ENCODE measurements around the gene CILP.
A peak's percentile ranks its signal among the peaks of the same experiment; 100 is the strongest.
"Not testable (repeated sequence)": the region's sequence is repeated elsewhere in the genome, so short reads cannot be mapped to it uniquely, and the experiment has no call there.

CILP gene, protein sequence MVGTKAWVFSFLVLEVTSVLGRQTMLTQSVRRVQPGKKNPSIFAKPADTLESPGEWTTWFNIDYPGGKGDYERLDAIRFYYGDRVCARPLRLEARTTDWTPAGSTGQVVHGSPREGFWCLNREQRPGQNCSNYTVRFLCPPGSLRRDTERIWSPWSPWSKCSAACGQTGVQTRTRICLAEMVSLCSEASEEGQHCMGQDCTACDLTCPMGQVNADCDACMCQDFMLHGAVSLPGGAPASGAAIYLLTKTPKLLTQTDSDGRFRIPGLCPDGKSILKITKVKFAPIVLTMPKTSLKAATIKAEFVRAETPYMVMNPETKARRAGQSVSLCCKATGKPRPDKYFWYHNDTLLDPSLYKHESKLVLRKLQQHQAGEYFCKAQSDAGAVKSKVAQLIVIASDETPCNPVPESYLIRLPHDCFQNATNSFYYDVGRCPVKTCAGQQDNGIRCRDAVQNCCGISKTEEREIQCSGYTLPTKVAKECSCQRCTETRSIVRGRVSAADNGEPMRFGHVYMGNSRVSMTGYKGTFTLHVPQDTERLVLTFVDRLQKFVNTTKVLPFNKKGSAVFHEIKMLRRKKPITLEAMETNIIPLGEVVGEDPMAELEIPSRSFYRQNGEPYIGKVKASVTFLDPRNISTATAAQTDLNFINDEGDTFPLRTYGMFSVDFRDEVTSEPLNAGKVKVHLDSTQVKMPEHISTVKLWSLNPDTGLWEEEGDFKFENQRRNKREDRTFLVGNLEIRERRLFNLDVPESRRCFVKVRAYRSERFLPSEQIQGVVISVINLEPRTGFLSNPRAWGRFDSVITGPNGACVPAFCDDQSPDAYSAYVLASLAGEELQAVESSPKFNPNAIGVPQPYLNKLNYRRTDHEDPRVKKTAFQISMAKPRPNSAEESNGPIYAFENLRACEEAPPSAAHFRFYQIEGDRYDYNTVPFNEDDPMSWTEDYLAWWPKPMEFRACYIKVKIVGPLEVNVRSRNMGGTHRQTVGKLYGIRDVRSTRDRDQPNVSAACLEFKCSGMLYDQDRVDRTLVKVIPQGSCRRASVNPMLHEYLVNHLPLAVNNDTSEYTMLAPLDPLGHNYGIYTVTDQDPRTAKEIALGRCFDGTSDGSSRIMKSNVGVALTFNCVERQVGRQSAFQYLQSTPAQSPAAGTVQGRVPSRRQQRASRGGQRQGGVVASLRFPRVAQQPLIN

DNA sequence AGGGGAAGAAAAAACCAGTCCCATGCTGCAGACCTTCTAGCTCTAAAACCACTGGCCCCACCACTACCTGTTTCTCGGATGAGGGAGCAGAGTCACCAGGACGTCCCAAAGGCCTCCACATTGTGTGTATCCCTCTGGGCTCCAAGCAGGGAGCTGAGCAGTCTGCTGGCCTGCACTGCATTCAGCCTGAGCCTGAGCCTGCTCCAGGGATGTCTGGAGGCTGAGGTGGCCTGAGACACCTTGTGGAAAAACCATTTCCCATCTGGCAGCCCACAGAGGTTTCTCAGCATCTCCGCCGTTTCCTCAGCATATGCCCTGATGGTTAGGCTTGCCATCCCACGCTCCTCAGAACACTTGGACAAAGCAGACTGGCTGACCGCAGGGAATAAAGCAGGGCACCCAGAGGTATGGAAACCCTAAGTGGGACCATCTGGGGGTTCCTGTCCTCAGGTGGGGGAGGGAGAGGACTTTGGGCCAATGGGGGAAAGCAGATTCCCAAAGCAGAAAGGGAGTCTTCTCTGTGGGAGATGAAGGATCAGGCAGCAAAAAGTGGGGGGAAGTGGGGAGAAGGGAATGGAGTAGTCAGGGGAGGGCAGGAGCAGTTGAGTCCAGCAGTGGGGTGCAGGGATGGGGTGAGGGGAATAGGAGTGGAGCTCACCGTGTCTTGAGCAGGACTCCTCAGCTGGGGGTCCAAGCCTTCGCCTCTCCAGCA lies at the start of gene CILP:
Gene CILP, minus strand, starts transcription at position 704 of the 712 bp plus-strand sequence. CDS start 1,718 bp downstream, outside the sequence.
- DNase-seq (ENCODE audit: low read depth, low spot score) = no peak

DNA sequence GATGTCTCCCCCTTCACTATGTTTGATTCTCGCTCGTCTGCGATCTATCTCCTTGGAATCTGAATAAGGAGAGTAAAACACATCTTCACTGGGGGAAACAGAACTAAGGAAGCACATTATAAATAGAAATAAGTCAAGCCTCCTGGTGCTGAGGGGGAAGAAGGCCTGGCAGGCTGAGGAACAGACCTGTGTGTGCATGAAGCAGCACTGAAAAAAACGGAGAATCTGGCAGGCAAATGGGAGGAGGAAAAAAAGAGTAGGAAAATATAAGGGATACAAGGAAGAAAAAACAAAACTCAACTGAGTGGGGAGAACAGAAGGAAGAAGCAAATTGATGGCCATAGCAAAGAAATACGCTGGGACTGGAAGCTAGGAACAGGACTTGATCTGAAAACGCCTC lies 49.7 kb upstream of the CILP start:
- DNase-seq (ENCODE audit: low read depth, low spot score) = no peak

DNA sequence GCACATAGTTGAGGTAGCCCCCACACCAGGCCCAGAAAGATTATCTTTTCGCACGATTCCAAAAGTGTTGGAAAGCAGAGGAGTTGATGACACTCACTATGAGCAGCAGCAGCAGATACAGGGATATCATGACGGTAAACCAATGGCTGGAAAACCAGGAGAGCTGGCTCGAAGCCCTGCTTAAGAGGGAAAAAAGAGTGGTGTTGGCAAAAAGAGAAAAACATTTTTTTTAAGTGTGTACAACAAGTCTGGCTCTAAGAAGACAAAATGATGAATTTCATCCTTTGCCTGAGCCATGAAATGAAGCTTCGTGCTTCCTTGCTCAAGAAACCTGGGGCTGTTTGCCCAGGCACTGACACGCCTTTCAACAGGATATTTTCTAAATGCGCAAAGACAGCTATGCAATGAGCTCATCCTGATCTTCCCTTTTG lies 48.1 kb upstream of the CILP start:
- DNase-seq (ENCODE audit: low read depth, low spot score) = no peak

DNA sequence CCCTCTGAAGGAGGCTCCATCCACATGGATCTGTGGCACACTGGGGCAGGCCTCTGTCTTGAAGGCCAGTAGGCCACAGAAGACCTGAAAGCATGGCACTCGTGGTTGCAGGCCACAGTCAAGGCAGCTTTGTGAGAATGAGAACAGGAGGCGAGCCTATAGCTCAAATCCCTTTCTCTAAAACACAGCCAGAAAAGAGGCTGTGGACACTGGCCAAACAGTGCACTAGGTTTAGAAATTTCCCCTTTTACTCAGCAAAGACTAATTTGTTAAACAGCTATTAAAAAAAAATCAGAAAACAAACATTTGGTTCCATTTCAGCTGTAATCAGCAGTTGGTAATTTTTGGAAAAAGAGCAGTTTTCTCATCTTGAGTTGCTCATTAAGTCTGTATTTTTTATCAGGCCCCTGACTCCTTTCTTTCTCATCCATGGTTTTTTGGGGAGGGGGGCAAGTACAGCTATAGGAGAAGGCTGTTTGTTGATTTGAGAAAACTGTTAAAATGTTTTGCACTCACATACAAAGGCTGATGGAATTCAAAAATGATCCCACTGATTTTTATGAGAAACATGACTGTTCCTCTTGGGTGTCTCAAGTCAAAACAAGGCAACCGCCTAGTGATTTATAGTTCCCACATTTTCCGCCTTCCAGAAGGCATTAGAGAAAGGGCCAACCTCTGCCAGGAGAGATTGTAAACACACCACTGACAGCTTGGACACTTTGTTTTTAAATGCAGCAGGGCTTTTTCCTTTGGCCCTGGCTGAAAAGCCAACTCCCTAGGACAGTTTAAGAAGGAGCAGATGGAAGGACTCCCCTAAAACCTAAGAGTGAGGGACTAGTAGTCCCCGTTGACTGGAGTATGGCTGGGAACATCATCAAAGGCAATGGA lies 47.3 kb upstream of the CILP start:
- DNase-seq (ENCODE audit: low read depth, low spot score) = peak; percentile 16

DNA sequence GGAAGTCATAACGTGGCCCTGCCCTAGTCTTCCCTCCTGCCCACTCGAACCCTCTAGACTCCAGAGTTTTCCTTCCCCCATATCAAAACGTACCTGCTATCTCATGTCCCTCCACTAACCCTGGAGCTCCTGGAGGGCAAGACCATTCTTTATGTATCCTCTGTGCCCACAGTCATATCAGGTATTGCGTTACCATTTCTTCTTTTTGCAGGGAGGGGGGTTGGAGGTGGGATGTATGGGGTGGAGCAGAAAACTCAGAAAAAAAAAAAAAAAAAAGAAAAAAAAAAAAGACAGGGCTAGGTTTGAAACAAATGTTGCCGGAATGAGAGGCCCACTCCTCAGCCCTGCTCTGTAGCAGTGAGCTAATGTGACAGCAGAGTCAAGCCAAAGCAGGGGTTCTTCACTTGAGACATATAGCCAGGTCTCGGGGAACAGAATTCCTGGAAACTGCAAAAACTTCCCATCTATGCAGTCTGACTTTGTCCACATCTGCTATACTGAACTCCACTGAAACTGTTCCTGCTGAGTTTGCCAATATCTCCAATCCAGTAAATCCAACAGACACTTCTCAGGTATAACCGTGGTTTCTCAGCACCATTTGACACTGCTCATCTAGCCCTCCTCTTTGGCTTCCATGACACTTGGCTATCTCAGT lies 44.3 kb upstream of the CILP start:
- DNase-seq (ENCODE audit: low read depth, low spot score) = no peak

DNA sequence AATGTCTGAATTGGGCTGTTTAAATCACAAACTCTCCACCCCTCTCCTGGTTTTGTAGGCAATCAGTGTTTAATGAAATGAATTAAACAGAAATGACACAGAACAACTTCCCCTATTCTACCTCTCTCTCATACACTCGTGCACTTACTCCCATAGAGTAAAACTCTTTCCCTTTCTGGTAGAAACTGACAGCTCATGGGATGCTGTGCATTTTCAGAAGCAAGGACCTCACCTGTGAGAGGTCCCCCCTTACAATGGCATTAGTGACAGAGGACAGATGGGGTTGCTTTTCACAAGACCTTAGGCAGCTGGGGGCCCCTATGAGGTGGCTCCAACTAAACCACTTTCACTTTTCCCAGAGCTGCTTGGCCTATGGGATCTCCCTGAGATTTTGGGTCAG lies 43.5 kb upstream of the CILP start:
- DNase-seq (ENCODE audit: low read depth, low spot score) = no peak

DNA sequence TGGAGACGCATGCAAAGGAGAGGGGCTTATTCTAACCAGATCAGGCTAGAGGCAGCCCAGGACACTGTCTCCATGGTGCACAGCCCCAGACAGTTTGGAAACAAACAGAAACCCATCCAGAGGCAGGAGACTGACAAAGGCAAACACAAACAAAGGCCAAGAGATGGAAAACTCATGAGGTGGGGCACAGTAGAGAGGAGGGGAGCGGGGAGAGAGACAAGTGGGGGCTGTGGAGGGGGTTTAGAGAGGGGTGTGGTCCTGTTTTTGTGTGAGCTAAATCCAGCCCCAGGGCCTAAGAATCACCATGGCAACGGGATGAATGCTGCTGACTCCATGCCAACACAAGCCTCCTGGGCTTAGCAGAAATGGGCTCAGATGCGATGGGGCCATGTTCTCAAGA lies 43.1 kb upstream of the CILP start:
- peak; percentile 14 for DNase-seq (ENCODE audit: low read depth, low spot score)

DNA sequence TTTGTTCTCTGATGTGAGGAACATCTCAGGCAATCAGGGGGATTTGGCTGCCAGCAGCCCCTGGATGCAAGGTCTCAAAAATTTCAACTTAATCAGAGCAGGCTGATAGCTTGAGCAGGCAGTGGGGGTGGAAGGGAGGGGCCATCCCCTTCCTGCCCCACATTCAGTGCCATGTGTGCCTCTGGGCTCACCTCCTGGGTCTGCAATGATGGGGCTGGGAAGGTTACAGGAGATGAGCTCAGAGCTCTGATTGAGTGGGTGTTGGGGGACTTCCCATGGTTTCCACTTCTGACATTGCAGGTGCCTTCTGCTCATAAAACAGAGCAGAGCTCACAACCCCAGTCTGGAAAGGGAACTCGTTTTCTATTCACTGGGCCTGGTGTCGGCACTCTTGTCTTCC lies 38.4 kb upstream of the CILP start:
- no peak for DNase-seq (ENCODE audit: low read depth, low spot score)

DNA sequence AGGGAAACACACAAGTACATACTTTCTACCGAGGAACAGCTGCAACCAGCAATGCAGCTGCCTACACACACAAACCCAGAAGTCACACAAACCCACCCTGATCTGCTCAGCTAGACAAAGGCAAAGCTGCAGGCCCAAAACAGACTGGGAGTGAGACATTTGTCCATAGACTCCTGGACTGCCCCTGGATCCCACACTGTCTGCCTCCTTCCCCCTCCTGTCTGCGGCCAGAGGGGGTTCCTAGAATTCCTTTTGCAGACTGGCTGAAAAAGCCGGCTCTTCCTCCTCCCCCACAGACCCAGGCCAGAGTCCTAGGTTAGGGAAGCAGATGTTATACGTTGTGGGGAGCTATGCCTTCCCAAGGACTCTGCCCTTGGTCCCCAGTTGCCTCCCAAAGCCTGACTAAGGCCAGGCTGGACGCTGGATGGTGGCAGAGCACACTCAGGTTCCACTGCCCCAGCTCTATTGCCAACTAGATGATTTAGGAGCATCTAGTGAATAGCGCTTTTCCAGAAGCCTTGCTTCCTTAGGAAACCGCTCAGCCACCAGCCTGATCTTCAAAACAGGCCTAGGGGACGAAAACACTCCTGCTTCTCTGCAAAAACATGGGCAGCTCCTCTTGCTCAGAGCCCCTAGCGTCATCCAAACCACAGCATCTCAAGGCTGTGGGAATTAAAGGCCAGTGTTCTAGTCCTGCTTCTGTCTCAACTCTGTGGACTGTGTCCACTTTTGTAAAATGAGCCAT lies 37.4 kb upstream of the CILP start:
- DNase-seq (ENCODE audit: low read depth, low spot score) = peak; percentile 15

DNA sequence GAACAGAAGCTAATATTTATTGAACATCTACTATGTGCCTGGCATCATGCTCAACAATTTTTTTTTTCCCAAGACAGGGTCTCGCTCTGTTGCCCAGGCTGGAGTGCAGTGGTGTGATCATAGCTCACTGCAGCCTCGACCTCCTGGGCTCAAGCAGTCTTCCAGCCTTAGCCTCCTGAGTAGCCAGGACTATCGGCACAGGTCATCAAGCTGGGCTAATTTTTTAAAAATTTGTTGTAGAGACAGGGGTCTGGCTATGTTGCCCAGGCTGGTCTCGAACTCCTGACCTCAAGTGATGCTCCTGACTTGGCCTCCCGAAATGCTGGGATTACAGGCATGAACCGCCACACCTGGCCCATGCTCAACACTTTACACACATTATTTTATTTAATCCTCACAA lies 35.7 kb upstream of the CILP start:
- DNase-seq (ENCODE audit: low read depth, low spot score) = no peak

DNA sequence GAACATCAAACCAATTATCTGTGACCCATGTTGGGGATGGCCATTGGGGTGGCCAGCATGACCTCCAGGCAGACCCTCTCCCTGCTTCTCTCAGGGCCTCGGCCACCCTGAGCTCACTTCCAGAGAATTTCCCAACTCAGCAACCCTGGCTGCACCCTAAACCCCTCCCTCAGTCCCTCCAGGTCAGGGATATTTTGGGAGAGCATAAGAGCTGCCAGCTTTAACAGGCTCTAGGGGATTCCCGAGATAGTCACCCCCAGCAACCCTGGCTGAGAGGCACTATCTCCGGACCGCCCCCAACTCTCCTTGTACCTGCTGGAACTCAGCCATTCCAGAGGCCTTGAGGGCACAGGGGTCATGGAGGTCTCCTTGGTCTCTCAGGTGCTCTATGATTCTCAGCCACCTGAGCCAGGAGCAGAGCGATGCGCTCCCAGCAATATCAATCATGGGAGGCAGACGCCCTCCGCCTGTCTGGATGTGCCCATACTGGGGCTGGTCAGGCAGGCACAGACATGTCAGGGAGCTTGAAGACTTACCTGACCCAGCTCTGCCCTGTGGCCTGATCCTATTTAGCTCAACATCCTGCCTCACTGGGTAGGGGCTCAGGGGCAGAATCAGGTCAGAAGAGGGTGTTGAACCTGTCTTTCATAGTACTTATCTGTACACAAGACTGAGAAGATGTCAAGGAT lies 34.9 kb upstream of the CILP start:
- no peak for DNase-seq (ENCODE audit: low read depth, low spot score)

DNA sequence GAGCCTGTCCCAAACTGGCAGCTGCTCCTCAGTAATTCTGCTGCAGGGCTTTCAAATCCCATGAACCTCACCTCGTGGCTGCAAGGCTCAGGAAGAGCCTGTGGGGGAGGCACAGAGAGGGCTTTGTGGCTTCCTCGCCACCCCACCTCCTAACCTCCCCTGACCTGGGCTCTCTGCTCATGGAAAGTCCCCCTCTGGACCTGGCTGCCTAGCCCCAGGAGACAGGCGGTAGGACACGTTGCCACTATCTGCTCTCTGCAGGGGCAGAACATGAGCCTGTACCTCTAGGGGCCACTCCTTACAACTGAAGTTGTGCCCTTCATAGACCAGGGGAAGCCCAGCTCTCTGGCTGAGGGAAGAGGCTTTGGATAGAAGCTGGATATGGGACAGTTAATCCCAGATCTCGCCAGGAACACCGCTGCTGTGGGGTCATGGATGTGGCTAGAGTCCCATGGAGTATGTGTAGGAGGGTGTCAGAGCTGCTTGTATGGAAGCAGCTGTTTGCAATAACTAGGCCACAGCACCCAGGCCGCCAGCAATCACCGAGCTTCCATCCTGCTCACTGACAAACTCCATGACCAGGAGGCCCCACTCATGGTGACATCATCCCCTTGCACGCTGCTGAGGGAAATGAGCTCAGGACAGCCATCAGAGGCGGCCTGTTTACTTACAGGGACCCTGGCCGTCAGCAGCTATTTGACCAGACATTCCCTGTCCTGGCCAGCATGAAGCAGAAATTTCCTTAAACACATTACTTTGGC lies 34.0 kb upstream of the CILP start:
- peak; percentile 26 for DNase-seq (ENCODE audit: low read depth, low spot score)

DNA sequence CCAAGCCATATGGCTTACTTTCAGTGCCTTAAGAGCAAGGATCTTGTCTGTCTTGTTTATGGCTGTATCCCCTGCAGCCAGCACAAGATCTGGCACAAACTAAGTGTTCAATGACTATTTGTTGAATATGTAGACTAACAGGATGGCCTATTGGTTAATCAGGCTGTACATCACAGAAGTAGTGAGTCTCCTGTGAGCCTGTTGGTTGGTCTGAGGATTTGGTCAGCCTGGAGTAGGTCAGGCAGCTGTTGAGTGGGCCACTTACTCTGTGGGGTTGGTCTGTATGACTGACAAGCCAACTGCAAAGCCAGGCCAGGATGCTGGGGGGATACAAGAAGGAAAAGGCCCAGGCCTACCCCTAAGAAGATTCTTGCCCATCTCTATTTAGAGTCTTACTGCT lies 33.4 kb upstream of the CILP start:
- DNase-seq (ENCODE audit: low read depth, low spot score) = no peak

DNA sequence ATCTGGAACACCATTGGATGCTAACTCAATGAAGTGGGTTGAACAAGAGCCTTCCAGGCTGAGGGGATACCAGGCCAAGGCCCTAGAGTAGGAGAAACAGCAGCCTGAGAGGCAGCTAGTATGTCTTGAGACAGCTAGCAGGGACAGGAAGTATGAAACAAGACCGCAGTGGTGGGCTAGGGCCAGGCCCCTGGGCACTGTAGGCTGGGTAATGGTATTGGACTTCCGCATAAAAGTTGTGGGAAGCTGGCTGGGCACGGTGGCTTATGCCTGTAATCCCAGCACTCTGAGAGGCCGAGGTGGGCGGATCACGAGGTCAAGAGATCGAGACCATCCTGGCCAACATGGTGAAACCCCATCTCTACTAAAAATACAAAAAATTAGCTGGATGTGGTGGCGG lies 25.2 kb upstream of the CILP start:
- not testable (repeated sequence) for DNase-seq (ENCODE audit: low read depth, low spot score)

DNA sequence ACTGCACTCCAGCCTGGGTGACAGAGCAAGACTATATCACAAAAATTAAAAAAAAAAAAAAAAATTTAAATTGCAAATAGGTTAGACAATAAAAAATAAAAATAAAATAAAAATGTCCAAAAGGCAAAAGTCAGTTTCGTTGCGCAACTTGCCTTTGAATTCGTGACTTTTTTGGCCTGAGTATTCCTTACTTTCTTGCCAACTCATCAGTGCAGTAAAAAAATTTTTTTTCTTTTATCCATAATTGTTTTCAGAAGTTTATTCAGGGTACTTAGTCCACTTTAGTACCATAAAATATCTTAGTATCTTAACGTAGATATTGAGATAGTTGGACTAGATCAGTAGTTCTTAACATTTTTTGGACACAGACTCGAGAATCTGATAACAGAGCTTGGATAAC lies 22.4 kb upstream of the CILP start:
- no peak for DNase-seq (ENCODE audit: low read depth, low spot score)

DNA sequence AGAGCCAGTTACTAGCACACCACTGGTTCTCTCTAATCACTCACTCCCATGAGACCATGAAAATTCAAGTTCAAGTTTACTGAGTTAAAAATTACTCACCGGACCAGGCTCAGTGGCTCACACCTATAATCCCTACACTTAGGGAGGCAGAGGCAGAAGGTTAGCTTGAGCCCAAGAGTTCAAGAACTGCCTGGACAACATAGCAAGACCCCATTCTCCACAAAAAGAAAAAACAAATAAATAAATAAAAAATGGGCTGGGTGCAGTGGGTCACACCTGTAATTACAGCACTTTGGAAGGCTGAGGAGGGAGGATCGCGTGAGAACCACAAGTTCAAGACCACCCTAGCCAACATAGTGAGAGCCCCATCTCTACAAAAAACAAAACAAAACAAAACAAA lies 21.2 kb upstream of the CILP start:
- no peak for DNase-seq (ENCODE audit: low read depth, low spot score)

DNA sequence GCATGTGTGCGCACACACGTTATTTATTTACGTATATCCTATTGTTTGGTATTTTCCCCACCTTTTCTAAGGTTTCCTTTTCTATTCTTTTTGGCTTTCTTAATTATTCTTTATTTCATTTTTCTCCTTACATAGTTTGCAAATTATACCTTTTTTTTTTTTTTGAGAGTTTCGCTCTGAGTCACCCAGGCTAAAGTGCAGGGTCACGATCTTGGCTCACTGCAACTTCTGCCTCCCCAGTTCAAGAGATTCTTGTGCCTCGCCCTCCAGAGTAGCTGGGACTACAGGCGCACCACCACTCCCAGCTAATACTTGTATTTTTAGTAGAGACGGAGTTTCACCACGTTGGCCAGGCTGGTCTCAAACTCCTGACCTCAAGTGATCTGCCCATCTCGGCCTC lies 20.0 kb upstream of the CILP start:
- DNase-seq (ENCODE audit: low read depth, low spot score) = no peak

DNA sequence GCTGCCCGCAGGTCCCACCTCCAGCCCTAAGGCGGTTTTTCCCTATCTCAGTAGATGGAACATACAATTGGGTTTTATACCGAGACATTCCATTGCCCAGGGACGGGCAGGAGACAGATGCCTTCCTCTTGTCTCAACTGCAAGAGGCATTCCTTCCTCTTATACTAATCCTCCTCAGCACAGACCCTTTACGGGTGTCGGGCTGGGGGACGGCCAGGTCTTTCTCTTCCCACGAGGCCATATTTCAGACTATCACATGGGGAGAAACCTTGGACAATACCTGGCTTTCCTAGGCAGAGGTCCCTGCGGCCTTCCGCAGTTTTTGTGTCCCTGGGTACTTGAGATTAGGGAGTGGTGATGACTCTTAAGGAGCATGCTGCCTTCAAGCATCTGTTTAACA lies 15.6 kb upstream of the CILP start:
- not testable (repeated sequence) for DNase-seq (ENCODE audit: low read depth, low spot score)
